NCI-H2107 treated with DMSO at 0.1 percent for 48 hours (cell line): ENCODE data around the gene C15orf40.
A peak's percentile ranks its signal among the peaks of the same experiment; 100 is the strongest.
"Not testable (repeated sequence)": the region's sequence is repeated elsewhere in the genome, so short reads cannot be mapped to it uniquely, and the experiment has no call there.

ENCODE experiments used
- DNase-seq: peaks from one replicate; lab custom pipeline; 2025; ENCODE audit not compliant: unreplicated experiment; lab: John Stamatoyannopoulos, UW

The C15orf40 gene

GRCh38 chr15:82952158-82953081 is 59.0 kb downstream of the C15orf40 start, which contains the start of gene HOMER2:
Gene HOMER2, minus strand, starts transcription at chr15:82952720. Its CDS starts 185 bp downstream, at chr15:82952535.
- no peak for DNase-seq

DNA sequence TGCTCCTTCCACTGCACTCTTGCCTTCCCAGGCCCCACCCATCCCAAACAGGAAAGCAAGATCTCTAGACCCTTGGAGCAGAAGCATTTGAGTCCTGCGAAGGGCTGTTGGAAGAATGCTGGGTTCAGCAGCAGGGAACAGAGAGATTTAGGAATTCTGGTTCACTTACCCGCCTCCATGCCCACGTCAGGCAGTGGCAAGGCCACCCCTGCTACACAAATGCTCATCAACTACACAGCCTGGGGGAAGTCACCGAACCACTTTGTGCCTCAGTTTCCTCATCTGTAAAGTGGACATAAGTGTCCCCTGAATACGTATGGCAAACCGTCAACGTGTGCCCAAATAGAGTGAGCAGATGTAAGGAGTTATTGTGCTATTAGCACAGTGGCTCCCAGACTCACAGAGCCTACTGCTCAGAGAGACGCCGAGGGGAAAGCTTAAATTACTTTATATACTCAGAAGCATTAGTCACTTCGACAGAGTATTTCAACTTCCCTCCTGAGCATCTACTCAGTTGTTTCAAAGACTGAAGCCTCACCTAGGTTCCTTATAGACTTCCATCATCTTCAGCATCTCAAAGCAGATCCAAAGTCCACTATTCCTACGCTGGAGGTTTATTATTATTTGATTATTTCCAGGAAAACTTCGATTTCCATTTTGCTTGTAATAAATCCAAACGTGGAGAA is 59.8 kb downstream of the C15orf40 start:
- DNase-seq: no peak

GRCh38 chr15:82950746-82951370 is 60.6 kb downstream of the C15orf40 start:
- DNase-seq: peak; percentile 22

DNA sequence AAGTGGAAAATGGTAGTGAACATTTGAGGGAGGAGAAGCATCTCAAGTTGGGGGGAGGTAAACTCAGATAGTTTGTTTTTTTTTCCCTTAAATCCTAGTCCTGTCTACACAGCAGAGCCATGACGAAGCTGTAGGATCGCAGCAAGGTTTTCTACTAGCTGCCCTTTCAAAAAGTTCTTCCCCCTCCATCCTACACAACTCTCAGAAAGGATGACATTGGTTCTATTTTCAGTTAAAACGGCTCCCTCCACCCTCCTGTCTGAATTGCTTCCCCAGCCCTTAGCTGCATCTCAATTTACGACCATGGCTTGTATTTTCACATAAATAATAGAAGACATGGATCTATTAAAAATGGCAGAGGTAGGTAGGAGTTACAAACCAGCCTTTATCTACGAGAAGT is 61.1 kb downstream of the C15orf40 start:
- DNase-seq: no peak

GRCh38 chr15:82946155-82946701 is 65.2 kb downstream of the C15orf40 start:
- no peak for DNase-seq

GRCh38 chr15:82945326-82945725 is 66.1 kb downstream of the C15orf40 start:
- DNase-seq: no peak

- no peak for DNase-seq
These were observed 66.6 kb downstream of the C15orf40 start for GRCh38 chr15:82944821-82945220.

- DNase-seq: no peak
These were observed 67.4 kb downstream of the C15orf40 start for GRCh38 chr15:82944056-82944455.

GRCh38 chr15:82943176-82943575 is 68.3 kb downstream of the C15orf40 start:
- no peak for DNase-seq

DNA sequence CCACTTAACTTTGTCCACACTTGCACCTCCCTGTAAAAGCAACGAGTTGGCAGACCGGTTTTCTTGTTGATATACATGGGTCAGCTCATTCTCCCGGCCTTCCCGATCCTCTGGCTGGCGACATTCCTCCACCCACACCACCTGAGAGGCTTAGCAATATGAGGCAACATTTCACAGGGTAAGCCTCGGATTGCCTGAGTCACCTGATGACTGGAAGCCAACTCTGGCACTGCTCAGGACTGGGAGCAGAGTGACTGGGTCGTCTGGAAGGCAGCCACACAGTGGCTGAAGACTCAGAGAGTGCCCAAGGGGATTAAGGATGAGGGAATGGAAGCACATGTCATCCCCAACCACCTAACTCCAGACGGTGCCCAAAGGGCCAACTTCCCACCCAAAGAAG is 68.7 kb downstream of the C15orf40 start:
- no peak for DNase-seq

DNA sequence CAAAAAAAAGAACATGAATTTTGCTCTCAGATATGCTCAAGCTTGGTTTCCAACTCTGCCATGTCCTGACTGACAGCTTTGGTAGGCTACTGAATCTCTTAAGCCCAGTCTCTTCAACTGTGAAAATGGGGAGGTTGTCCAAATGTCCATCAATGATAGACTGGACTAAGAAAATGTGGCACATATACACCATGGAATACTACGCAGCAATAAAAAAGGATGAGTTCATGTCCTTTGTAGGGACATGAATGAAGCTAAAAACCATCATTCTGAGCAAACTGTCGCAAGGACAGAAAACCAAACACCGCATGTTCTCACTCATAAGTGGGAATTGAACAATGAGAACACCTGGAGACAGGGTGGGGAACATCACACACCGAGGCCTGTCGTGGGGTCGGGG is 71.8 kb downstream of the C15orf40 start:
- DNase-seq: not testable (repeated sequence)
